PC-3 (cell line): ENCODE measurements around the gene SPCS3.

Experiments used
- EZH2 ChIP-seq: fragments of 300-600 bp; sonication (generic); IDR thresholded peaks from one replicate; pipeline ENCODE4 v1.6.1; 2017; ENCODE audit warnings: antibody characterized with exemption, mild to moderate bottlenecking, low read length; ENCODE audit not compliant: unreplicated experiment
- TF ChIP-seq, protein P1 (sequence below): fragments of 300-600 bp; sonication (generic); conservative IDR thresholded peaks from 2 replicates; pipeline ENCODE4 v1.5.1; 2017; ENCODE audit warnings: antibody characterized with exemption, low read depth, mild to moderate bottlenecking, low read length

GRCh38 chr4:176319704-176320339 lies at the start of gene SPCS3:
- TF ChIP-seq, protein P1, sequence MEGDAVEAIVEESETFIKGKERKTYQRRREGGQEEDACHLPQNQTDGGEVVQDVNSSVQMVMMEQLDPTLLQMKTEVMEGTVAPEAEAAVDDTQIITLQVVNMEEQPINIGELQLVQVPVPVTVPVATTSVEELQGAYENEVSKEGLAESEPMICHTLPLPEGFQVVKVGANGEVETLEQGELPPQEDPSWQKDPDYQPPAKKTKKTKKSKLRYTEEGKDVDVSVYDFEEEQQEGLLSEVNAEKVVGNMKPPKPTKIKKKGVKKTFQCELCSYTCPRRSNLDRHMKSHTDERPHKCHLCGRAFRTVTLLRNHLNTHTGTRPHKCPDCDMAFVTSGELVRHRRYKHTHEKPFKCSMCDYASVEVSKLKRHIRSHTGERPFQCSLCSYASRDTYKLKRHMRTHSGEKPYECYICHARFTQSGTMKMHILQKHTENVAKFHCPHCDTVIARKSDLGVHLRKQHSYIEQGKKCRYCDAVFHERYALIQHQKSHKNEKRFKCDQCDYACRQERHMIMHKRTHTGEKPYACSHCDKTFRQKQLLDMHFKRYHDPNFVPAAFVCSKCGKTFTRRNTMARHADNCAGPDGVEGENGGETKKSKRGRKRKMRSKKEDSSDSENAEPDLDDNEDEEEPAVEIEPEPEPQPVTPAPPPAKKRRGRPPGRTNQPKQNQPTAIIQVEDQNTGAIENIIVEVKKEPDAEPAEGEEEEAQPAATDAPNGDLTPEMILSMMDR: no peak
- TF ChIP-seq EZH2: no peak
